GM21737 (cell line): ENCODE results near the gene CPA4.

Source experiments
- ATAC-seq: cut with Tn5 transposase; IDR thresholded peaks from one replicate; pipeline ENCODE4 v1.9.1; 2021; ENCODE audit warnings: mild to moderate bottlenecking, moderate library complexity; ENCODE audit not compliant: unreplicated experiment

Gene CPA4

DNA sequence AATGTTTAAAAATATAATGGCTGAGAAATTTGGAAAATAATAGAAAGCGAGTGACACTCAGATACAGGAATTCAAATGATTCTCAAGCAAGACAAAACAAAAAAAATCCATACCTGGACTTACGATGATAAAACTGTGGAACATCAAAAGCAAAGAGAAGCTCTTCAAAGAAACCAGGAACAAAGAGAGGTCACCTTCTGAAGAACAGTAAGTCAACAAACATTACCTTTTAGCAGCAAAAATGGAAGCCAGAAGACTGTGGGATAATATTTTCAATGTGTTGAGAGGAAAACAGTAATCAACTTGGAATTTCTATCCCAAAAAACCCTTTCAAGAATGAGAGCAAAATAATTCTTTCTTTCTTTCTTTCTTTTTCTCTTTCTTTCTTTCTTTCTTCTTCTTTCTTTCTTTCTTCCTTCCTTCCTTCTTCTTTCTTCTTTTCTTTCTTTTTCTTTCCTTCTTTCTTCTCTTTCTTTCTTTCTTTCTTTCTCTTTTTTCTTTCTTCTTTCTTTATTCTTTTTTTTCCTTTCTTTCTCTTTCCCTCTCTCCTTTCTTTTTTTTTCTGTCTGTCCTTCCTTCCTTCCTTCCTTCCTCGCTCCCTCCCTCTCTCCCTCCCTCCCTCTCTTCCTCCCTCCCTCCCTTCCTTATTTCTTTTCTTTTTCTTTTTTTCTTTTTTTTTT lies 49.9 kb downstream of the CPA4 start:
- no peak for ATAC-seq

DNA sequence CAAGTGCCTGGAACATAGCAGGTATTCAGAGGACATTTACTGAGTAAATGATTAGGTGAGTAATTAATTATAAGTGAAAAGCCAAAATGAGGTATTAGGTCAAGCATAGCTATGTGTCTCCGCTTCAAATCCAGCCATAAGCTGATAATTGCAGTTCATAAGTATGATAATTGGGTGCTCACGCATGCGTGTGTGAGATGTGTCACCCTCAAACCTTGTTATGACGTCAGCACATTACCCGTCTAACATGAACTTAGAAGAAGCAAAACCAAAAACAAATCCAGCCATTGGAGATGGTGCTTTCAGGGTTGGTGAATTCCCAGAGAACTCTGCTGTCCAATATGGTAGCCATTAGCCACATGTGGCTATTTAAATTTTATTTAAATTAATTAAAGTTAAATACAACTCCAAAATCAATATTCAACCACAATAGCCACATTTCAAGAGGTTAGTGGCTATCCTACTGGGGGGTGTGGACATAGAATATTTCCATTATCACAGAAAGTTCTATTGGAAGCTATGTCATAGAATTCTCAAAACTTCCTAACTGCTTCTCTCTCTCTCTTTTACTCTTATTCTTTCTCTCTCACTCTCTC lies 51.4 kb downstream of the CPA4 start, which contains the start of gene CPA5:
Gene CPA5, plus strand, starts transcription at position 546 of the 596 bp plus-strand sequence. CDS start 1,670 bp downstream, outside the sequence.
- ATAC-seq = no peak

DNA sequence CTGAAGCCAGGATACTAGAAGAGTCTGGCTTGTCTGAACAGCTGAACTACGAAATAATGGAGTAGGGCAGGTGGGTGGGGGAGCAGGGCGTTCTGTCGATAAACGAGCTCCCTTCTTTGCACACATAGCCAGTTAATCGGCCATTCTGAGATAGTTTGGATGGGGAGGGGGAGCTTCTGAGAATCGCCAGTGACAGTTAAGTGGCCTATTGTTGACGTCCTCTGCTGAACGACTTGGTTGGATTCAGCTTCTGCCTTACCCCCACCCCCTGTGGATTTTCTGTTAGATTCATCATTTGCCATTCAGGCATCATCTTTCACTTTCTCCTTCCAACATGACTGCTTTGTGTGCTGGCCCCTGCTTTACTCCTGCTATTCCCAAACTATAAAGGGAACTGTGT lies 52.2 kb downstream of the CPA4 start:
- no peak for ATAC-seq

DNA sequence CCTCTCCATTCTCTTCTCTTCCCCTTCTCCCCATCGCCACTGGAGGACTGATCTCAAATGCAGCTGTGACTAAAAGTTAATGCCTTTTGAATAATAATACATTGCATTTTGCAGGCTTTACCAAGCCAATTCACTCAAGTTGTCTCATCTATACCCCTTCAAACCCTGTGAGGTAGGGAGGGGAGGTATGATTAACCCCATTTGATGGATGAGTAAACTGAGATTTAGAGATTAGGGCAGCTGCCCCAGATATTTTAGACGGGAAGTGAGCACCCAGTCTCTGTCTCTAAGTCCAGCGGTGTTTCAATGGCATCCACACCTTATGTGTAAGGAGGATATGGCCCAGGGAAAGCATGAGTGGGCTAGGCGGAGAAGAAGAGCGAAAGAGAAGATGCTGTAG lies 52.8 kb downstream of the CPA4 start:
- no peak for ATAC-seq

DNA sequence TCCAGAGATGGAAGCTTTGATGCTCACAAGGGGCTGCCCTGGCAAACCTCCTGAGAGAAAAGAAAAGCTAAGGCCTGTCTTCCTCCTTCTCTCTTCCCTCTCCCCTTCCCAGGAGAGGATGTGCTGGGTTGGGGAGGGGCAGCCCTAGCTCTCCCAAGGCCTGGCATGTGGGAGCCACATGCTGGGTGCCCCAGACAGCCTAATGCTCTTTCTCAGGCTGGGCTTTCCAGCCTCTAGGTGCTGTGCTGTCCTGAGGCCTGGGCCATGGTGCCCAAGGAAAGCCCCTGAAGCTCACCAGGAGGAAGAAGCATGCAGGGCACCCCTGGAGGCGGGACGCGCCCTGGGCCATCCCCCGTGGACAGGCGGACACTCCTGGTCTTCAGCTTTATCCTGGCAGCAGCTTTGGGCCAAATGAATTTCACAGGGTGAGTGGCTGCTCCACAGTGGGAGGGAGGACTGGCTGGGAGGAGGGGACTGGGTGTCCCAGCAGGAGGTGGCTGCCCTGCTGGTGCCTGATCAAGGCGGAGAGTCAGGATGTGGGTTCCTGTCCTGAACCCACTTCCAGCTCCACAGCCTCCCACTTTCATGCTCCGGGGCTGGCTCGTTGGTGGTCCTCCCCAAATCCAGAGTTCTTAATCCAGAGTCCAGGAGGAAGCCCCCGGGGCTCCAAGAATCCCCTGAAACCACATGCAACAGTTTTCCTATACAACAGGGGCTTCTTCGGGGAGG lies 53.4 kb downstream of the CPA4 start:
- ATAC-seq = no peak

DNA sequence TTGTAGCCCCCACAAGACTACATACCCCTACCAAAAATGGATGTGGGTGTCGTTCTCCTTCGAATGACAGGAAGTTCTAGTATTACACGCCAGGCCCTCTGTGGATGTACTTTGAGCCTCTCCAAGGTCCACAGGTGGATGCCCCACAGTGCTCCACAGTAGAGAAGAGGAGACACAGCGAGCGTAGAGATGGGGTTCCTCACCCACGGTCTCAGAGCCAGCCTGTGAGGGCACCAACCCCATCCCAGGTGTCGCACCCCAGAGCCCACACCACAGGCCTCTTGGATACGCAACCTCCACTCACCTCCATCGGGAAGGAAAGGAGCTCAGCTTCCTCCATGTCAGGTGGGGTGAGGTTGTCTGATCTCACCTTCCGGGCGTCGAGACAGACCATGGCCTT lies 54.0 kb downstream of the CPA4 start:
- no peak for ATAC-seq

DNA sequence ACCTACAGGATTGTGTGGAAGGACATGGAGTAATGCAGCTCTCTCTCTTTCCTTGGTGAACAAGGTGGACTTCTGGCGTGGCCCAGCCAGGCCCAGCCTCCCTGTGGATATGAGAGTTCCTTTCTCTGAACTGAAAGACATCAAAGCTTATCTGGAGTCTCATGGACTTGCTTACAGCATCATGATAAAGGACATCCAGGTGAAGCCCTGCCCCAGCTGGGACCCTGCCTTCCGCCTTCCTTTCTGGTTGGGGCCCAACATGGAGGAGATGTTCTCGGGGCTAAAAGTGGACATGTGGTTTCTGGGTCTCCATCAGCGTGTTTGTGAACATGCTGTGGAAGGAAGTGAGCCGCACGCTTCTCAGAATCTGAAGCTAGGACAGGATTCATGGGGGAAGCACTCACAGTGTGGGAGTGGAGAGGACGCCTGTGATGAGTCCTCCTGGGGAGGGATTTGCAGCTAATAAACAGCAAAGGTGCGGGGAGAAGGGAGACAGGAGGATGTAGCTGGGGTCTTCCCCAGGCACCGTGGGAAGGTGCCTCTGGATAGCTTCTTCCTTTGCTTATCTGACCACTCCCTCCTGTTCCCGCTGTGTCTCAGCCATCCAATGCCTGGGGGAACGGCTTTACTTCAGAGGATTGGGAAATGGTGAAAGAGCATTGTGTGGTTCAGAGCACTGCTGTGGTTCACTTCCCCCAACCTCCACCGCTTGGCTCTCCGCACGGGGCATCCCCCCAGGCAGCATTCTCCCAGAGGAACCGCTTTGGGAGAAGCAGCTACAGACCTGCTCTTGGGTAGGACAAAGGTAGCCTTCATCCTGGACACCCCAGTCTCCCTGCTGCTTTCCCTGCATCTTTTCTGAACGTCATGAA lies 57.2 kb downstream of the CPA4 start:
- ATAC-seq = no peak

DNA sequence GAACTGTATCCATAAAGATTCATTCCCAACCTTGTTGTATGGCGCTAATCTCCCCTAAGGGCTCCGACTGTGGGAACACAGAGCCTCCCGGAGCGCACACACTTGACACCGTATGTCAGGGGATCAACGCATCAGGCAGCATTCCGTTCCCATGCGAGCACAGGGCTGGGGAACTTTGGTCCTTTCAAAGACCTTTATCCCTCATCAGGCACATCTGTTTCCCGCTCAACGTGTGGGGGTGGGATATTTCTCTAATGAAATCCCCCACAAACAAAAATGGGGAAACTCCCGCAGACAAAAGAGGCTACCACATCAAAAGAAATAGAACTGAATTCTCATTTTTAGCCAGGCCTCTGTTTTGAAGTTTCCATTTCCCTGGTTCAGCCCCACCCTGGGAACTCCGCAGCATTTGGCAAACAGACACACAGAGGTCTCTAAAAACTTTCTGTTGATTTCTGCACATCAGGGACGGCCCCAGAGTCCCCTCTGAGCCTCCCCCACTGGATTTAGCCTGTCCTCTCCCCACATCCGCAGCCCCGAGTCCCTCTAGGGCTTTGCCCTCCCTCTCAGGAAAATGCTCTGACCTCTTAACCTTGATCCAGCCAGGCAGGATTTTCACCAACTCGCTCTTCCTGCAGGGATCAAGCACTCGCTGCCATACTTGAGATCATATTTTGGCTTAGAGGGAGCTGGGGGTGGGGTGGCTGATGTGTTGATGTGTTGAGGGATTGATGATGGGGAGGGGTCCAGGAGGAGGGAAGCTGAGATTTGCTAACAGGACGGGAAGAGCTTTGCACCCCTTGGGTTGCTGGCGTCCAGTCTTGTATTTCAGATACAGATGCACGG lies 58.2 kb downstream of the CPA4 start:
- ATAC-seq = no peak

DNA sequence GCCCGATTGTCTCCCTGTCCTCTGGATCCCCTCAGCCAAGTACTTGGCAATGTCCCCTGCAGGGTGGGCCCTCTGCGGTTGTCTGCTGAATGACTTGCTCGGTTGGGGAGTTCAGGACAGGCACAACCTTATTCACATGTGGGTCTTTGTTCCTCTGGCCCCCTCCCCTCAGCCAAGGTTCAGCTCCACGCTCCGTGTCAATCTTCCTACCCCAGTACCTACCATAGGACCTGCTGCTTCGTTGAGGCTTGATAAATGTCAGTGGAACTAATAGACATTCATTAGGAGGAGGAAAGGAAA lies 58.8 kb downstream of the CPA4 start:
- no peak for ATAC-seq

DNA sequence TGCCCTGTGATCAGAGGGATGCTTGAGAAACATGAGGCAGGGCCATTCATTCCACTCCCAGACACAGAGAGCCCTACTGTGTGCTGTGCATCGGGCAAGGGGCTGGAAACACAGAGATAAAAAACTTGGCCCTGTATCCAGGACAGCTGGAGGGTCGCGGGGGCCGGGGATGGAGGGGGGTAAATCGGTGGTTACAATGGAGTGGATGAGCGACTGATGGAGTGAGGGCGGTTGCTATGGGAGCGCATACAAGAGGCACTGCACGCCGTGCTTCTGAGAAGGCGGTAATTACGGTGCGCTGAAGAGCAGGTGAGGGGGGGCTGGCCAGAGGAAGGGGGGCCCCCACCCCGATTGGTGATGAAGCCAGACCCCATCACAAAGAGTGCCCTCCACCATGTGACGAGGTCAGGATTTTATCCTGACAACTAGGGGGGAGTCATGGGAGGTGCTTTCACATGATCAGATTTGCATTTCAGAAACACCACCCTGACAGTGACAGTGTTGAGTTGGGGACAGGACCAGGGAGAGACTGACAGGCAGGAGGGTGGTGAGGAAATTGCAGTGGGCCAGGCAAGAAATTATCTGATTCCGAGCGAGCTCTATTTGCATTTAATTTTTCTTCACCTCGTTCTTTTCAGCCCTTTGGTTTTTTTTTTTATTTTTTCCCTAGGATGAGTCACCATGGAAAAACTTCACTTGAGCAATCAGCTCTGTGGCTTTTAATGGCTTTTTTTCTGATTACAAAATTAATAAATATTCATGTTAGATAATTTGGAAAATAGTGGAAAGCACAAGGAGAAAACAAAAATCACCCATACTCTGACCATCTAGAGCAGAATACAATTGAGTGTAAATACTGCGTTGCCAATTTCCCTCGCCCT lies 59.5 kb downstream of the CPA4 start:
- no peak for ATAC-seq

DNA sequence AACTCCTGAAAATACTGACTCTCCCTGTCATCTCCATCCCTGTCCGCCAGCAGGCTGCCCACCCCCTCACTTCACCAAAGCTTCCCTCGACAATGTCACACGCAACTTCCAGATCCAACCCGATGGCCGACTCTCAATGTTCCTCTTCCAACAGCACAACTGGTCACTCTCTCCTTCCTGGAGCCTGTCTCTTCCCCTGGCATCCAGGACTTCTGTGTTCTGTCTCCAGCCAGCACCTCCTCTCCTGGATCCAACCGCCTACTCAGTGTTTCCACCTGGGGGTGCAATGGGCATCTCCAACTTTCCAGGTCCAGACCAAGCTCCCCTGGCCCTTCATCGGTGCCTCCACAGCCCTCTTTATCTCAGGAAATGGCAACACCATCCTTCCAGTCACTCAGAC lies 60.2 kb downstream of the CPA4 start:
- no peak for ATAC-seq

DNA sequence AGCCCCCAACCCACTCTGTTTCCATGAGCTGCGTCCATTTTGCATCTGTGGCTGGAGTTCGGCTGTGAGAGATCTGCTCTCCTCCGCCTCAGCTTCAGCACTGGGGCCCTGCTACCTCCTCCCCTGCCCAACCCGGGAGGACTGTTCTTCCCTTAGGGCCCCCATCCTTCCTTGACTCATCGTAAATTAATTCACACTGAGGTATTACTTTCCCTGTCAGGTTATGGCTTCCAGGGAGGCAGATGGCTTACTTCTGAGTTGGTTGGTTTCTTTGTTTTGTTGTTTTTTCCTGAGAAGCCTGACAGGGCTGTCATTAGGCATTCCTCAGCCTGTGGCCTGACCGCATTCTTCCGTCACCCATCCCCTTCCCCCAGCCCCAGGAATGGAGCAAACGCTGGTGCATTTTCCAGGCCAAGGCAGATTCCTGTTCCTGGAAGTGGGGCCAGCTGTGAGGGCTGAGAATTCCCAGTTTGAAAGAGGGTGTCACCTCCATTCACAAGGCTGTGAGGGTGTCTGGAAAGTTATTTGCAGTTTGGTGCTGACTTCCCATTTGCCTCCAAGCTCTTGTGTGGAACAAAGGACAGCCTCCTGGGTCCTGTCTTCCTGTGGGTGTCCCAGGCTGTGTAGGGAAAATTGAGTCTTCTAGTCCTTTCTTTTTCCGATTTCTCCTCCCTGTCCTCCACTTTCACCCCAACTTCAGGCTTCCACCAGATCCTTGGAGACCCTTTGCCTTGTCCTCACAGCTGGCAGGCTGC lies 63.3 kb downstream of the CPA4 start:
- no peak for ATAC-seq

DNA sequence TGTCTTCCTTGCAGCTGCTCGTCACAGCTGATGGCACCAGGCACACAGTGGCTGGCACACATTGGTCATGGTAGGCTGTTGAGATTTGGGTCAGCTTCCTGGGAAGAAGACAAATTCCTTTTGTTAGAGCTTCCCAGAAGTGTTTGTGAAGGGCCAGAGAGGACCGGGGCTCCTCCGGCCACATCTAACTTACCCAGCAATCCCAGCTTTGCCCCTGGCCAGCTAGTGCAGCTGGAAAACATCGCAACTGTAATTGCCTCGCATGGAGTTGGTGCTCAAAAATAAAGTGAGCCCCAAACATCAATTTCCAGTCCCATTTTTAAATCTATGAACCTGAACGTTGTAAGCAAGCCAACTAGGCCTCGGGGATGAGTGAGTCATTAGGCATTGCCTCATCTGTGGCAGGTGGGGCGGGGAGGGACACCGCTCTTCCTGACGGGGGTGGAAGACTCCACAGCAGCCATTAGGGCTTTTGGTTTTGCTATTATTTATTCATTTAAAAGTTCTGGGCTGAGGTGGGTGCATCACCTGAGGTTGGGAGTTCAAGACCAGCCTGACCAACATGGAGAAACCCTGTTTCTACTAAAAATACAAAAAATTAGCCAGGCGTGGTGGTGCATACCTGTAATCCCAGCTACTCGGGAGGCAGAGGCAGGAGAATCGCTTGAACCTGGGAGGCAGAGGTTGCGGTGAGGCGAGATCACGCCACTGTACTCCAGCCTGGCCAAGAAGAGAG lies 64.1 kb downstream of the CPA4 start:
- ATAC-seq = no peak

DNA sequence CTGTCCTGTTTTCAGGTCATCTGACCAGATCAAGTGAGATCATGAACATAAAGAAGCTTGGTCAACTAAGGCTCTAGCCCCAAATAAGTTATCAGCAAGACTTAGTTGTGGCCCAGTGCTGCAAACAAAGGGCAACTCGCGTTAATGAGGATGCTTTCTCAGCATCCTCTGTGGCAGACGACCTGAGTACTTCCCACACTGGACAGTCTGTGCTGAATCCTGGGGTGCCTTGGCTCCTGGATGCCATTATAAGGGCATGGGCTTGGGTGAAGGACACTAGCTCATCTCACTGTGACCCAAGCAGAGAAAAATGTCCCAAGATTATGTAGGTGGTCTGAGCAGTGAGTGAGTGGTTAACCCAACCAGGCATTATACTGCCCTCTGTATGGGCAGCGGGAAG lies 65.5 kb downstream of the CPA4 start:
- no peak for ATAC-seq

DNA sequence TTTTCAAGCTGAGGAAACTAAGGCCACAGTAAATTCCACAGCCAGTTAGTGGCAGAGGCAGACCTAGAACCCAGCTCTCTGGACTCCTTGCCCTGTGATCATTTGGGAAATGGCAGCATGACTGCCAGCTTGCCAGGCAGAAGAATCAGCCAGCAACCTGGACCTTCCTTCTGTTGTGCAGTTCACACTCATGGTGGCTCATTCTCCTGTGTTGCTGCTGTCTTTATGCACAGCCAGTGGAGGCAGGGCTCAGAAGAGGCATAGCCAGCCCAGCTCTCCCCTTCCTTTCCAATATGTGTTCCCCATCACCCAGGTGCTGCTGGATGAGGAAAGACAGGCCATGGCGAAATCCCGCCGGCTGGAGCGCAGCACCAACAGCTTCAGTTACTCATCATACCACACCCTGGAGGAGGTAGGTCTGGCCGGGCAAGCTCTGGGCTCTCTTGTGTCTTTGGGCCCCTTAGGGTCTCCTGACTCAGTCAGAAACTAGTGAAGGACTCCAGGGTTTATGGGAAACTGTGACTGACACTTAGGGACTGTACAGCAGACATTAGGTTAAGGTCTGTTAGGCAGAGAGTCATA lies 66.4 kb downstream of the CPA4 start:
- ATAC-seq = no peak

DNA sequence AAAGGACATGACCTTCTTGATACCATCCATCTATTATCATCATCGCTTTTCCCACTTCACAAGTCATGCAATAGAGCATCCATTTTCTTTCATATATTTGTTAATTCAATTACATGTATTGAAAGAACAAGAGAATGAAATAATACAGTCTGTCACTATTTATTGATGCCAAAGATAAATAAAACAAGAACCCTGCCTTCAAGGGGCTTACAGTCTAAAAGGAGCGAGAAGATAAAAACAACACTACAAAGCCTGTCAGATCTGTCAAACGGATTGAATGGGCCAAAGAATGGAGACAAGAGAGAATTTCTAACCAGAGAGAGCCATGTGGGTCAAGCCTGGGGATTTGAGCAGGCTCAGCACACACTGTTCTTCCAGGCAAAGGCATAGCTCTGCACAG lies 67.6 kb downstream of the CPA4 start:
- no peak for ATAC-seq

DNA sequence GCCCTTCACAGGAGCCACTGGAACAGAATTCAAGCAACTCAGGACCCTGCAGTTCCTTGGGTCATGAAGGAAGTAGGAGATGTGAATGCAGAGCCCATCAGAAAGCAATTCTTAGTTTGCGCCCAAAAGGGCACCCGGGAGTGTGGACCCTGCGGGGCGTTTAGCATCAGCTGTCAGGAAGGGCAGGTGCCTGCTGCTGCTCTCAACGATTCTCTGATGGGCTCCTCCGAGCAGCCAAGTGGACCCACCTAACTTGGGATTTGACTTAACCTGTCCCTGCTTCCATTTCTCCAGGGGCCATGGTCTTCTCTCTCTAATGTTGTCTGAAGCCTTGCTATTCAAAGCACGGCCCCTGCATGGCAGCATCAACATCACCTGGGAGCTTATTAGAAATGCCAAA lies 68.7 kb downstream of the CPA4 start:
- ATAC-seq = no peak
